Ovary (tissue), 9 donors: Measurements from ENCODE around the gene PLEKHF1. TPM values are rescaled to one million over a fixed set of nuclear protein-coding genes. Genes with fewer than 3 reads are reported as not detected.

Experiments
- DNase-seq, 5 donors: peaks; one replicate each; pipeline ENCODE4 v3.0.0-alpha.2; 2019 to 2020
- H3K27ac ChIP-seq, 2 donors: fragments of 200-600 bp; one replicate each; pipeline versions ENCODE4 v1.5.1 to v1.8.0; 2019 to 2022
- H3K27me3 ChIP-seq: fragments of 200-600 bp; one replicate; pipeline ENCODE4 v1.8.0; 2022
- H3K36me3 ChIP-seq: fragments of 200-600 bp; sonication (generic); one replicate; pipeline ENCODE4 v1.5.1; 2019
- H3K4me1 ChIP-seq: one replicate; pipeline ENCODE4 v1.8.1; 2013; ENCODE audit warnings: mild to moderate bottlenecking, moderate library complexity; ENCODE audit not compliant: insufficient read depth
- H3K4me3 ChIP-seq: fragments of 200-600 bp; sonication (generic); one replicate; pipeline ENCODE4 v1.5.1; 2017
- H3K9me3 ChIP-seq, 2 donors: fragments of 200-600 bp in 1 of 2; sonication (generic) in 1 of 2; one replicate each; pipeline versions ENCODE4 v1.5.1 to v1.8.1; 2013 to 2019; ENCODE audit warnings: mild to moderate bottlenecking in 1 of 2, moderate library complexity in 1 of 2
- EP300 ChIP-seq: sonication (generic); formaldehyde crosslinking; IDR thresholded peaks from one replicate; pipeline ENCODE4 v1.6.1; 2017; ENCODE audit warnings: antibody characterized with exemption
- POLR2A ChIP-seq: fragments of 450-650 bp; IDR thresholded peaks from one replicate; pipeline ENCODE4 v1.6.1; 2017; ENCODE audit warnings: antibody characterized with exemption, mild to moderate bottlenecking, moderate library complexity
- WGBS, 3 donors: extraction: QIAGEN DNeasy Blood & Tissue Kit in 1 of 3; methylation state at CpG; one replicate each; pipeline versions ENCODE4 v1.1.5 to v1.1.7; 2013 to 2017; 5-methylcytosine and 5-hydroxymethylcytosine counted together
- intact Hi-C, 4 donors: fragments of 100-400 bp; cut with DNase I; formaldehyde crosslinking; loops; one replicate each; pipeline versions ENCODE4 v1.11.0 to v1.15.1; 2022 to 2023
- polyA plus RNA-seq, 2 donors: library from polyadenylated mRNA; stranded (reverse); fragments of 200-250 nt in 1 of 2; fragments of 350-450 nt in 1 of 2; fragmentation: Illumina TruSeq in 1 of 2; extraction: RNeasy Lipid Tissue Mini Kit (QIAGEN cat#74804) in 1 of 2; gene quantifications; one replicate each; pipeline ENCODE4 v1.2.3, GENCODE V29; 2013 to 2014
- total RNA-seq, 7 donors: library from RNA; depleted of rRNA in 2 of 7; stranded (reverse); fragments of >200 nt in 2 of 7; fragmentation: NEBNext Ultra II Directional in 3 of 7; extraction: Animal tissue kit (Norgen Biotek cat#: 25700) in 3 of 7; gene quantifications; one replicate each; pipeline versions ENCODE4 v1.1.0 to v1.2.4, GENCODE V29; 2016 to 2023
- TF ChIP-seq, protein P1 (sequence below), 3 donors: fragments of 450-650 bp in 2 of 3; fragments of 200-600 bp in 1 of 3; IDR thresholded peaks; one replicate each; pipeline versions ENCODE4 v1.5.1 to v1.8.0; 2016 to 2022; ENCODE audit warnings: antibody characterized with exemption in 3 of 3, mild to moderate bottlenecking in 1 of 3
- donor health status: DM: no; HTN: no; CAD: no; lungs with moderate emphysema.
- donor health status: DM: no; HTN: no; CAD: no.
- donor health status: Bipolar disorder and iron deficiency.
- donor health status: DM: yes; HTN: yes; CAD: no.
- donor health status: DM: no; HTN: no; CAD: no.
- donor health status: DM: yes; HTN: yes; CAD: no.

PLEKHF1 gene
- total and polyA plus RNA-seq, 9 donors, result 0.92 to 19.1 (median 13.7) TPM

- intact Hi-C loops, result no loop called here
- H3K27ac ChIP-seq, result no peak overlapping the region
- TF ChIP-seq EP300 (no peak), POLR2A (no peak)
- TF ChIP-seq, protein P1, sequence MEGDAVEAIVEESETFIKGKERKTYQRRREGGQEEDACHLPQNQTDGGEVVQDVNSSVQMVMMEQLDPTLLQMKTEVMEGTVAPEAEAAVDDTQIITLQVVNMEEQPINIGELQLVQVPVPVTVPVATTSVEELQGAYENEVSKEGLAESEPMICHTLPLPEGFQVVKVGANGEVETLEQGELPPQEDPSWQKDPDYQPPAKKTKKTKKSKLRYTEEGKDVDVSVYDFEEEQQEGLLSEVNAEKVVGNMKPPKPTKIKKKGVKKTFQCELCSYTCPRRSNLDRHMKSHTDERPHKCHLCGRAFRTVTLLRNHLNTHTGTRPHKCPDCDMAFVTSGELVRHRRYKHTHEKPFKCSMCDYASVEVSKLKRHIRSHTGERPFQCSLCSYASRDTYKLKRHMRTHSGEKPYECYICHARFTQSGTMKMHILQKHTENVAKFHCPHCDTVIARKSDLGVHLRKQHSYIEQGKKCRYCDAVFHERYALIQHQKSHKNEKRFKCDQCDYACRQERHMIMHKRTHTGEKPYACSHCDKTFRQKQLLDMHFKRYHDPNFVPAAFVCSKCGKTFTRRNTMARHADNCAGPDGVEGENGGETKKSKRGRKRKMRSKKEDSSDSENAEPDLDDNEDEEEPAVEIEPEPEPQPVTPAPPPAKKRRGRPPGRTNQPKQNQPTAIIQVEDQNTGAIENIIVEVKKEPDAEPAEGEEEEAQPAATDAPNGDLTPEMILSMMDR (IDR thresholded peaks at IDR 0.05), result no peak
- no peak overlapping the region for H3K4me3 ChIP-seq
- H3K27me3 ChIP-seq, result no peaks in the 10 kb centered on the region
- no peaks in the 10 kb centered on the region for H3K9me3 ChIP-seq
- DNase-seq, result no peak
- WGBS, 3 donors, result 76 to 87% (median 86%) methylated on average over 7 of the region's 7 CpGs
- H3K36me3 ChIP-seq, result no peaks in the 10 kb centered on the region
- H3K4me1 ChIP-seq, result no peaks in the 10 kb centered on the region
Measured at GRCh38 chr19:29685326-29685725, 20.1 kb downstream of the PLEKHF1 start.

DNA sequence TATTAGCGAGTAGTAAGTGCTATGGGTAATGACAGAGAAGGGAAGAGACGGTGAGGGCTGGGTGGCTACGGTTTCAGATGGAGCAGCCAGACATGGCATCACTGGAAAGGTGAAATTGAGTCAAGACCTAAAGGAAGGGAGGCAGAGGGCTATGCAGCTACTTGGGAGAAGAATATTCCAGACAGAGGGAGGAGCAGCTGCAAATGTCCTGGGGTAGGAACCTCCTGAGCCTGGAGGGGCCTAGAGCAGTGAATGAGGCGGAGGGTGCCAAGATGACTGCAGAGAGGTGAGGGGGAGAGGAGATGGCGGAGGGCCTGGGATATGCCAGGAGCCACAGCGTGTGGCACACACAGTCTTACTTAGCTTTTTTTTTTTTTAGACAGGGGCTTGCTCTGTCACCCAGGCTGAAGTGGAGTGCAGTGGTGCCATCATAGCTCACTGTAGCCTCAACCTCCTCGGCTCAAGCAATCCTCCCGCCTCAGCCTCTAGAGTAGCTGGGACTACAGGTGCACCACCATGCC is 21.1 kb downstream of the PLEKHF1 start:
- Histone ChIP-seq H3K27ac (no peak overlapping the region), H3K27me3 (no peaks in the 10 kb centered on the region), H3K4me1 (no peaks in the 10 kb centered on the region), H3K4me3 (no peak overlapping the region), H3K36me3 (no peaks in the 10 kb centered on the region), H3K9me3 (no peaks in the 10 kb centered on the region)
- TF ChIP-seq POLR2A (no peak), EP300 (no peak)
- TF ChIP-seq, protein P1 (IDR thresholded peaks at IDR 0.05), result no peak
- DNase-seq, result no peak
- intact Hi-C loops, result no loop called here
- WGBS, 3 donors, result 93 to 96% (median 95%) methylated on average over 8 of the region's 8 CpGs

DNA sequence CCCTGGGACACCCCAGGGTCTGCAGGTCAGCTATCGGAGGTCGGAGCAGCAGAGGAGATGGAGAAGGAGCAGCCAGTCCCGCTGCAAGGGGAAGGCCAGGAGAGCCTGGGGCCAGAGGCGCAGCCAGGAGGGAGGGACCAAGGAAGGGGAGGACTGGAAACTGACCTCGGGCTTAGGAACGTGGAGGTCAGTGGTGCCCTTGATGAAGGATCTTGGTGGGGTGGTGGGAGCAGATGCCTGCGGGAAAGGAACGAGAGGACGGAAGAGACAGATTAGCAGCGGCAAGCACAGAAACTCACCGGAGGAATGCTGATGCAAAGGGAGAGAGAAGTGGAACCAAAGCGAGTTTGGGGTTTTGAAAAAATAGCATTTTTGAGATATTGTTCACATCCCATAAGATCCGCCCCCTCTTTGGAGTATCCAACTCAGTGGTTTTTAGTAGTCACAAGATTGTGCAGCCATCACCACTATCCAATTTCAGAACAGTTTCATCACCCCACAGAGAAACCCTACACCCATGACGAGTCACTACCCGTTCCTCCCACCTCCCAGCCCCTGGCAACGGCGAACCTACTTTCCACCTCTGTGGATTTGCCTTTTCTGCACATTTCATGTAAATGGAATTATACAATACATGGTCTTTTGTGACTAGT is 22.1 kb downstream of the PLEKHF1 start:
- peak; percentile 14 for TF ChIP-seq POLR2A
- TF ChIP-seq, protein P1 (IDR thresholded peaks at IDR 0.05), result no peak
- peak; percentile 29 for TF ChIP-seq EP300
- WGBS, 3 donors, result 25 to 48% (median 32%) methylated on average over 17 of the region's 17 CpGs
- peak in 2 of 5 donors; percentile 57 to 78 for DNase-seq
- Histone ChIP-seq H3K27ac (peak overlapping the region in 1 of 2 donors; percentile 34), H3K9me3 (no peaks in the 10 kb centered on the region), H3K27me3 (no peaks in the 10 kb centered on the region), H3K4me1 (no peaks in the 10 kb centered on the region), H3K36me3 (no peaks in the 10 kb centered on the region), H3K4me3 (peak overlapping the region; percentile 27)
- intact Hi-C loops, result no loop called here

- intact Hi-C loops, result no loop called here
- H3K9me3 ChIP-seq, result no peaks in the 10 kb centered on the region
- WGBS, 3 donors, result 71 to 79% (median 74%) methylated on average over 18 of the region's 18 CpGs
- TF ChIP-seq POLR2A (no peak), EP300 (no peak)
- TF ChIP-seq, protein P1 (IDR thresholded peaks at IDR 0.05), result no peak
- no peak for DNase-seq
- H3K27ac ChIP-seq, result no peak overlapping the region
- H3K36me3 ChIP-seq, result no peaks in the 10 kb centered on the region
- H3K27me3 ChIP-seq, result no peaks in the 10 kb centered on the region
- no peak overlapping the region for H3K4me3 ChIP-seq
- no peaks in the 10 kb centered on the region for H3K4me1 ChIP-seq
Measured at GRCh38 chr19:29687897-29688728, 22.9 kb downstream of the PLEKHF1 start.
